GM23248 (cell line): ENCODE measurements around the gene MFAP4. TPM values are rescaled to one million over a fixed set of nuclear protein-coding genes. Genes with fewer than 3 reads are reported as not detected.
"Not testable (repeated sequence)": the region's sequence is repeated elsewhere in the genome, so short reads cannot be mapped to it uniquely, and the experiment has no call there.

Experiments
- DNase-seq: peaks from one replicate; pipeline ENCODE4 v3.0.0-alpha.2; 2015
- H2AFZ ChIP-seq: fragments of 200-600 bp; sonication (generic); 2 replicates; pipeline ENCODE4 v1.6.1; 2016; ENCODE audit warnings: antibody characterized with exemption
- H3F3A ChIP-seq: fragments of 200-600 bp; sonication (generic); 2 replicates; pipeline ENCODE4 v1.6.1; 2016; ENCODE audit warnings: mild to moderate bottlenecking, antibody characterized with exemption, mixed run types; ENCODE audit not compliant: insufficient read depth
- H3K27ac ChIP-seq: fragments of 200-600 bp; sonication (generic); 2 replicates; pipeline ENCODE4 v1.5.1; 2016; ENCODE audit warnings: mild to moderate bottlenecking
- H3K27me3 ChIP-seq: fragments of 200-600 bp; sonication (generic); replicated peaks from 2 replicates; pipeline ENCODE4 v1.6.1; 2016; ENCODE audit warnings: mild to moderate bottlenecking; ENCODE audit not compliant: insufficient read depth
- H3K36me3 ChIP-seq: fragments of 200-600 bp; sonication (generic); 2 replicates; pipeline ENCODE4 v1.6.1; 2016; ENCODE audit warnings: low read depth, mild to moderate bottlenecking
- H3K4me1 ChIP-seq: fragments of 200-600 bp; sonication (generic); 2 replicates; pipeline ENCODE4 v1.6.1; 2016; ENCODE audit warnings: mild to moderate bottlenecking; ENCODE audit not compliant: insufficient read depth
- H3K4me2 ChIP-seq: fragments of 200-600 bp; sonication (generic); one replicate; pipeline ENCODE4 v1.6.1; 2016; ENCODE audit warnings: mild to moderate bottlenecking; ENCODE audit not compliant: unreplicated experiment
- H3K4me3 ChIP-seq: fragments of 200-600 bp; sonication (generic); 2 replicates; pipeline ENCODE4 v1.5.1; 2016; ENCODE audit warnings: mild to moderate bottlenecking
- H3K79me2 ChIP-seq: fragments of 200-600 bp; sonication (generic); 2 replicates; pipeline ENCODE4 v1.6.1; 2016; ENCODE audit warnings: mild to moderate bottlenecking; ENCODE audit not compliant: insufficient read depth
- H3K9ac ChIP-seq: fragments of 200-600 bp; sonication (generic); 2 replicates; pipeline ENCODE4 v1.6.1; 2016; ENCODE audit warnings: mild to moderate bottlenecking
- H3K9me2 ChIP-seq: fragments of 200-600 bp; sonication (generic); 2 replicates; pipeline ENCODE4 v1.6.1; 2016; ENCODE audit warnings: mixed run types, mild to moderate bottlenecking, moderate library complexity; ENCODE audit not compliant: insufficient read depth
- H3K9me3 ChIP-seq: fragments of 200-600 bp; sonication (generic); one replicate; pipeline ENCODE4 v1.6.1; 2017; ENCODE audit warnings: low read depth
- H4K20me1 ChIP-seq: fragments of 200-600 bp; sonication (generic); 2 replicates; pipeline ENCODE4 v1.6.0; 2016; ENCODE audit not compliant: insufficient read depth
- EZH2 ChIP-seq: fragments of 200-600 bp; sonication (generic); IDR thresholded peaks from 2 replicates; pipeline ENCODE4 v1.6.1; 2018; ENCODE audit warnings: antibody characterized with exemption, mild to moderate bottlenecking; ENCODE audit not compliant: insufficient read depth, poor library complexity, severe bottlenecking
- EZH2phosphoT487 ChIP-seq: fragments of 200-600 bp; sonication (generic); IDR thresholded peaks from 2 replicates; pipeline ENCODE4 v1.6.1; 2018; ENCODE audit warnings: antibody characterized with exemption, moderate library complexity, mild to moderate bottlenecking, low read depth; ENCODE audit not compliant: insufficient read depth
- WGBS, 2 experiments: methylation state at CpG; one replicate each; pipeline ENCODE4 v1.1.6; 2015 to 2017; ENCODE audit warnings: low lambda C conversion rate in 2 of 2, low coverage in 1 of 2; ENCODE audit errors: missing lambda C conversion rate in 2 of 2; 5-methylcytosine and 5-hydroxymethylcytosine counted together
- in situ Hi-C: fragments of 300-500 bp; cut with MboI; formaldehyde crosslinking; loops from 2 replicates; pipeline ENCODE4 v1.15.0; 2020
- polyA plus RNA-seq: library from polyadenylated mRNA; unstranded; fragments of >200 nt; fragmentation: Nextera tagmentation; extraction: Ambion mirVana; gene quantifications from 2 replicates; pipeline ENCODE4 v1.2.1, GENCODE V29; 2016
- total RNA-seq: library from RNA; depleted of rRNA; stranded (reverse); fragments of >200 nt; shearing (Covaris generic); gene quantifications from 2 replicates; pipeline ENCODE4 v1.2.3, GENCODE V29; 2014

The MFAP4 gene
- total and polyA plus RNA-seq, 2 experiments from 2014 or later: 97.8 to 156 TPM

- Histone ChIP-seq H3K9me3 (no peaks in the 10 kb centered on the region), H3K9me2 (no peaks in the 10 kb centered on the region), H3K9ac (no peak overlapping the region), H4K20me1 (no peaks in the 10 kb centered on the region), H3K79me2 (no peaks in the 10 kb centered on the region), H3K4me3 (no peak overlapping the region), H3K27me3 (no peaks in the 10 kb centered on the region), H3K27ac (peak overlapping the region; percentile 15; the same call in 1 of the 2 replicates), H3K4me1 (peaks cover 10% of the 10 kb centered on the region), H3K4me2 (no peak overlapping the region), H3K36me3 (no peaks in the 10 kb centered on the region), H3F3A (peaks cover 18% of the 10 kb centered on the region), H2AFZ (no peak overlapping the region)
- TF ChIP-seq EZH2phosphoT487 (no peak), EZH2 (no peak)
- in situ Hi-C loops: loop anchor here (25.0 kb wide), 1 partner anchor 308 kb away; no protein-coding TSS in a partner anchor
- 78 to 80% methylated on average over 6 of the region's 6 CpGs for WGBS, 2 experiments
- DNase-seq: no peak
Observed at GRCh38 chr17:19354748-19355147, 32.2 kb downstream of the MFAP4 start.

GRCh38 chr17:19353401-19353800 lies 33.6 kb downstream of the MFAP4 start:
- H3K9ac ChIP-seq, H3K27me3 ChIP-seq, H2AFZ ChIP-seq, H3K4me1 ChIP-seq, H3K4me2 ChIP-seq, DNase-seq, H3K9me3 ChIP-seq, H3K9me2 ChIP-seq, H3K36me3 ChIP-seq, H3K4me3 ChIP-seq, H4K20me1 ChIP-seq, H3K27ac ChIP-seq, H3K79me2 ChIP-seq: not testable (repeated sequence)
- 82 to 88% methylated on average over 11 of the region's 11 CpGs for whole genome bisulfite sequencing, 2 experiments
- H3F3A ChIP-seq: peaks cover 18% of the 10 kb centered on the region
- in situ Hi-C loops: loop anchor here (25.0 kb wide), 1 partner anchor 309 kb away; no protein-coding TSS in a partner anchor

GRCh38 chr17:19348806-19349205 lies 38.2 kb downstream of the MFAP4 start:
- Histone ChIP-seq H3K79me2 (no peaks in the 10 kb centered on the region), H3K36me3 (no peaks in the 10 kb centered on the region), H3K4me3 (no peak overlapping the region), H3K9ac (no peak overlapping the region), H3K9me2 (no peaks in the 10 kb centered on the region), H3K9me3 (no peaks in the 10 kb centered on the region), H3K27me3 (no peaks in the 10 kb centered on the region), H2AFZ (no peak overlapping the region), H3F3A (peaks cover 23% of the 10 kb centered on the region), H3K4me2 (no peak overlapping the region), H3K4me1 (peaks cover 21% of the 10 kb centered on the region), H4K20me1 (no peaks in the 10 kb centered on the region), H3K27ac (no peak overlapping the region)
- DNase-seq: no peak
- WGBS, 2 experiments: 92 to 97% methylated on average over 9 of the region's 9 CpGs
- in situ Hi-C loops: no loop called here
- TF ChIP-seq EZH2phosphoT487 (no peak), EZH2 (no peak)

- 88% methylated on average over 9 of the region's 9 CpGs for WGBS, 2 experiments
- Histone ChIP-seq H2AFZ (no peak overlapping the region), H3K27me3 (no peaks in the 10 kb centered on the region), H4K20me1 (no peaks in the 10 kb centered on the region), H3K9me3 (no peaks in the 10 kb centered on the region), H3K27ac (no peak overlapping the region), H3K9me2 (no peaks in the 10 kb centered on the region), H3K4me3 (no peak overlapping the region), H3K36me3 (no peaks in the 10 kb centered on the region), H3K79me2 (no peaks in the 10 kb centered on the region), H3K4me1 (peaks cover 21% of the 10 kb centered on the region), H3K9ac (no peak overlapping the region), H3F3A (peaks cover 23% of the 10 kb centered on the region), H3K4me2 (no peak overlapping the region)
- DNase-seq: no peak
- in situ Hi-C loops: no loop called here
- no peak for TF ChIP-seq EZH2phosphoT487
- no peak for TF ChIP-seq EZH2
Observed at GRCh38 chr17:19348081-19348650, 38.8 kb downstream of the MFAP4 start.
